K562 (cell line): ENCODE data around the gene DIPK2A. TPM values are rescaled to one million over a fixed set of nuclear protein-coding genes. Genes with fewer than 3 reads are reported as not detected.
A peak's percentile ranks its signal among the peaks of the same experiment; 100 is the strongest.

Source experiments
- CBX8 ChIP-seq: fragments of 200-600 bp; sonication (generic); IDR thresholded peaks from 2 replicates; pipeline ENCODE4 v1.6.1; 2012; ENCODE audit warnings: borderline replicate concordance, mixed run types, low read depth, mild to moderate bottlenecking, moderate library complexity, mixed read lengths, low read length, control low read depth, inconsistent platforms; ENCODE audit not compliant: poor library complexity, severe bottlenecking; ENCODE audit errors: extremely low read depth
- CREB5 ChIP-seq: fragments of 250-450 bp; sonication (Bioruptor Pico); IDR thresholded peaks from 2 replicates; pipeline ENCODE4 v1.5.0; 2020; ENCODE audit warnings: mild to moderate bottlenecking
- CREM ChIP-seq: IDR thresholded peaks from 2 replicates; pipeline ENCODE4 v1.6.1; 2014; ENCODE audit warnings: antibody characterized with exemption, low read depth
- GATA2 ChIP-seq: sonication (generic); formaldehyde crosslinking; IDR thresholded peaks from 2 replicates; pipeline ENCODE4 v1.4.0; 2020; ENCODE audit warnings: mild to moderate bottlenecking, missing genetic modification reagents
- HLTF ChIP-seq: fragments of 450-650 bp; IDR thresholded peaks from 2 replicates; pipeline ENCODE4 v1.6.1; 2016
- ID3 ChIP-seq, 2 experiments: fragments of 250-450 bp in 1 of 2; fragments of 450-650 bp in 1 of 2; sonication (Bioruptor Pico) in 1 of 2; IDR thresholded peaks; 2 replicates each; pipeline versions ENCODE4 v1.6.1 to v1.8.0; 2016 to 2021; ENCODE audit warnings: mild to moderate bottlenecking in 2 of 2, moderate library complexity in 2 of 2, missing compliant biosample characterization in 1 of 2, missing genetic modification characterization in 1 of 2
- NR2C1 ChIP-seq, 2 experiments: fragments of 450-650 bp; IDR thresholded peaks; 2 replicates each; pipeline ENCODE4 v1.6.1; 2017; ENCODE audit warnings: mild to moderate bottlenecking in 2 of 2, antibody characterized with exemption in 1 of 2, inconsistent platforms in 1 of 2, missing compliant biosample characterization in 1 of 2, missing genetic modification characterization in 1 of 2
- POLR2H ChIP-seq: IDR thresholded peaks from 2 replicates; pipeline ENCODE4 v1.6.1; 2016; ENCODE audit warnings: missing genetic modification characterization, low read depth, mild to moderate bottlenecking, control low read depth, missing compliant biosample characterization, moderate library complexity
- SIRT6 ChIP-seq: IDR thresholded peaks from one replicate; pipeline ENCODE4 v1.6.1; 2012; ENCODE audit warnings: low read depth, mild to moderate bottlenecking, control low read depth, inconsistent platforms, low read length, moderate library complexity
- ZNF431 ChIP-seq: sonication (generic); formaldehyde crosslinking; IDR thresholded peaks from 2 replicates; pipeline ENCODE4 v1.8.0; 2022; ENCODE audit warnings: mild to moderate bottlenecking, missing genetic modification reagents
- ZNF75A ChIP-seq: fragments of 450-650 bp; formaldehyde crosslinking; IDR thresholded peaks from 2 replicates; pipeline ENCODE4 v1.4.0; 2020; ENCODE audit warnings: mild to moderate bottlenecking
- polyA plus RNA-seq, 8 experiments: library from polyadenylated mRNA; depleted of rRNA in 4 of 8; stranded (reverse) in 5 of 8; unstranded in 3 of 8; fragments of >200 nt; fragmentation: Nextera tagmentation in 2 of 8; fragmentation: Illumina TruSeq in 1 of 8; extraction: Ambion mirVana in 2 of 8; extraction: Trizol in 1 of 8; gene quantifications; 2 replicates each; pipeline versions ENCODE4 v1.2.1 to v1.2.3, GENCODE V29; 2011 to 2014; ENCODE audit warnings: inconsistent platforms in 1 of 8, missing spikeins in 1 of 8
- total RNA-seq, 7 experiments: library from RNA; depleted of rRNA in 6 of 7; stranded (reverse); fragments of >200 nt in 6 of 7; fragmentation: Illumina TruSeq in 2 of 7; extraction: Trizol in 2 of 7; gene quantifications; 2 replicates each; pipeline versions ENCODE4 v1.2.1 to v1.2.3, GENCODE V29; 2011 to 2021; ENCODE audit warnings: low replicate concordance in 1 of 7
- TF ChIP-seq, protein P1 (sequence below): sonication (generic); formaldehyde crosslinking; IDR thresholded peaks from 2 replicates; pipeline ENCODE4 v1.8.1; 2022; ENCODE audit warnings: missing genetic modification reagents
- TF ChIP-seq, protein P2 (sequence below): fragments of 450-650 bp; IDR thresholded peaks from 2 replicates; pipeline ENCODE4 v1.6.1; 2014; ENCODE audit warnings: low read depth, mild to moderate bottlenecking, moderate library complexity, borderline replicate concordance
- TF ChIP-seq, protein P3 (sequence below): fragments of 200-800 bp; sonication (Bioruptor generic); IDR thresholded peaks from 2 replicates; pipeline ENCODE4 v1.6.1; 2017; ENCODE audit warnings: missing genetic modification characterization, missing compliant biosample characterization
- TF ChIP-seq, protein P4 (sequence below): sonication (generic); formaldehyde crosslinking; IDR thresholded peaks from 2 replicates; pipeline ENCODE4 v1.8.0; 2023; ENCODE audit warnings: mild to moderate bottlenecking, missing genetic modification reagents

DIPK2A gene
- total and polyA plus RNA-seq, 9 of the 15 experiments (the other 6 are each of a cell fraction or from before 2014, with no cell fraction given), result 3.3 to 15.7 (median 7.8) TPM

- TF ChIP-seq ZNF75A (no peak), SIRT6 (no peak), ZNF431 (CRISPR knock-in tag) (no peak), CBX8 (no peak), GATA2 (CRISPR knock-in tag) (no peak), POLR2H (tag) (peak; percentile 92), CREB5 (CRISPR knock-in tag) (no peak), HLTF (no peak), CREM (peak; percentile 60), NR2C1 (IDR thresholded peaks at IDR 0.05) (no peak), NR2C1 (tag; IDR thresholded peaks at IDR 0.05) (no peak), ID3 (CRISPR knock-in tag; IDR thresholded peaks at IDR 0.05) (no peak), ID3 (tag; IDR thresholded peaks at IDR 0.05) (no peak)
- TF ChIP-seq, protein P1, sequence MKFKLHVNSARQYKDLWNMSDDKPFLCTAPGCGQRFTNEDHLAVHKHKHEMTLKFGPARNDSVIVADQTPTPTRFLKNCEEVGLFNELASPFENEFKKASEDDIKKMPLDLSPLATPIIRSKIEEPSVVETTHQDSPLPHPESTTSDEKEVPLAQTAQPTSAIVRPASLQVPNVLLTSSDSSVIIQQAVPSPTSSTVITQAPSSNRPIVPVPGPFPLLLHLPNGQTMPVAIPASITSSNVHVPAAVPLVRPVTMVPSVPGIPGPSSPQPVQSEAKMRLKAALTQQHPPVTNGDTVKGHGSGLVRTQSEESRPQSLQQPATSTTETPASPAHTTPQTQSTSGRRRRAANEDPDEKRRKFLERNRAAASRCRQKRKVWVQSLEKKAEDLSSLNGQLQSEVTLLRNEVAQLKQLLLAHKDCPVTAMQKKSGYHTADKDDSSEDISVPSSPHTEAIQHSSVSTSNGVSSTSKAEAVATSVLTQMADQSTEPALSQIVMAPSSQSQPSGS (CRISPR knock-in tag), result no peak
- TF ChIP-seq, protein P2, sequence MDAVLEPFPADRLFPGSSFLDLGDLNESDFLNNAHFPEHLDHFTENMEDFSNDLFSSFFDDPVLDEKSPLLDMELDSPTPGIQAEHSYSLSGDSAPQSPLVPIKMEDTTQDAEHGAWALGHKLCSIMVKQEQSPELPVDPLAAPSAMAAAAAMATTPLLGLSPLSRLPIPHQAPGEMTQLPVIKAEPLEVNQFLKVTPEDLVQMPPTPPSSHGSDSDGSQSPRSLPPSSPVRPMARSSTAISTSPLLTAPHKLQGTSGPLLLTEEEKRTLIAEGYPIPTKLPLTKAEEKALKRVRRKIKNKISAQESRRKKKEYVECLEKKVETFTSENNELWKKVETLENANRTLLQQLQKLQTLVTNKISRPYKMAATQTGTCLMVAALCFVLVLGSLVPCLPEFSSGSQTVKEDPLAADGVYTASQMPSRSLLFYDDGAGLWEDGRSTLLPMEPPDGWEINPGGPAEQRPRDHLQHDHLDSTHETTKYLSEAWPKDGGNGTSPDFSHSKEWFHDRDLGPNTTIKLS, result no peak
- TF ChIP-seq, protein P3, sequence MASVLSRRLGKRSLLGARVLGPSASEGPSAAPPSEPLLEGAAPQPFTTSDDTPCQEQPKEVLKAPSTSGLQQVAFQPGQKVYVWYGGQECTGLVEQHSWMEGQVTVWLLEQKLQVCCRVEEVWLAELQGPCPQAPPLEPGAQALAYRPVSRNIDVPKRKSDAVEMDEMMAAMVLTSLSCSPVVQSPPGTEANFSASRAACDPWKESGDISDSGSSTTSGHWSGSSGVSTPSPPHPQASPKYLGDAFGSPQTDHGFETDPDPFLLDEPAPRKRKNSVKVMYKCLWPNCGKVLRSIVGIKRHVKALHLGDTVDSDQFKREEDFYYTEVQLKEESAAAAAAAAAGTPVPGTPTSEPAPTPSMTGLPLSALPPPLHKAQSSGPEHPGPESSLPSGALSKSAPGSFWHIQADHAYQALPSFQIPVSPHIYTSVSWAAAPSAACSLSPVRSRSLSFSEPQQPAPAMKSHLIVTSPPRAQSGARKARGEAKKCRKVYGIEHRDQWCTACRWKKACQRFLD (CRISPR knock-in tag), result peak; percentile 76; the same call in 1 of the 2 replicates
- TF ChIP-seq, protein P4, sequence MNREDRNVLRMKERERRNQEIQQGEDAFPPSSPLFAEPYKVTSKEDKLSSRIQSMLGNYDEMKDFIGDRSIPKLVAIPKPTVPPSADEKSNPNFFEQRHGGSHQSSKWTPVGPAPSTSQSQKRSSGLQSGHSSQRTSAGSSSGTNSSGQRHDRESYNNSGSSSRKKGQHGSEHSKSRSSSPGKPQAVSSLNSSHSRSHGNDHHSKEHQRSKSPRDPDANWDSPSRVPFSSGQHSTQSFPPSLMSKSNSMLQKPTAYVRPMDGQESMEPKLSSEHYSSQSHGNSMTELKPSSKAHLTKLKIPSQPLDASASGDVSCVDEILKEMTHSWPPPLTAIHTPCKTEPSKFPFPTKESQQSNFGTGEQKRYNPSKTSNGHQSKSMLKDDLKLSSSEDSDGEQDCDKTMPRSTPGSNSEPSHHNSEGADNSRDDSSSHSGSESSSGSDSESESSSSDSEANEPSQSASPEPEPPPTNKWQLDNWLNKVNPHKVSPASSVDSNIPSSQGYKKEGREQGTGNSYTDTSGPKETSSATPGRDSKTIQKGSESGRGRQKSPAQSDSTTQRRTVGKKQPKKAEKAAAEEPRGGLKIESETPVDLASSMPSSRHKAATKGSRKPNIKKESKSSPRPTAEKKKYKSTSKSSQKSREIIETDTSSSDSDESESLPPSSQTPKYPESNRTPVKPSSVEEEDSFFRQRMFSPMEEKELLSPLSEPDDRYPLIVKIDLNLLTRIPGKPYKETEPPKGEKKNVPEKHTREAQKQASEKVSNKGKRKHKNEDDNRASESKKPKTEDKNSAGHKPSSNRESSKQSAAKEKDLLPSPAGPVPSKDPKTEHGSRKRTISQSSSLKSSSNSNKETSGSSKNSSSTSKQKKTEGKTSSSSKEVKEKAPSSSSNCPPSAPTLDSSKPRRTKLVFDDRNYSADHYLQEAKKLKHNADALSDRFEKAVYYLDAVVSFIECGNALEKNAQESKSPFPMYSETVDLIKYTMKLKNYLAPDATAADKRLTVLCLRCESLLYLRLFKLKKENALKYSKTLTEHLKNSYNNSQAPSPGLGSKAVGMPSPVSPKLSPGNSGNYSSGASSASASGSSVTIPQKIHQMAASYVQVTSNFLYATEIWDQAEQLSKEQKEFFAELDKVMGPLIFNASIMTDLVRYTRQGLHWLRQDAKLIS, result 0 out of 2 replicates have a peak, but pooled peaks have one; percentile 6
These were observed at the start of gene DIPK2A (continued) for GRCh38 chr3:143971359-143972154.
